Ovary (tissue), 9 donors: ENCODE data around the gene TSPAN7. TPM values are rescaled to one million over a fixed set of nuclear protein-coding genes. Genes with fewer than 3 reads are reported as not detected.

ENCODE experiments used
- DNase-seq, 5 donors: peaks; one replicate each; pipeline ENCODE4 v3.0.0-alpha.2; 2019 to 2020
- H3K27ac ChIP-seq, 2 donors: fragments of 200-600 bp; one replicate each; pipeline versions ENCODE4 v1.5.1 to v1.8.0; 2019 to 2022
- H3K27me3 ChIP-seq: fragments of 200-600 bp; one replicate; pipeline ENCODE4 v1.8.0; 2022
- H3K36me3 ChIP-seq: fragments of 200-600 bp; sonication (generic); one replicate; pipeline ENCODE4 v1.5.1; 2019
- H3K4me1 ChIP-seq: one replicate; pipeline ENCODE4 v1.8.1; 2013; ENCODE audit warnings: mild to moderate bottlenecking, moderate library complexity; ENCODE audit not compliant: insufficient read depth
- H3K4me3 ChIP-seq: fragments of 200-600 bp; sonication (generic); one replicate; pipeline ENCODE4 v1.5.1; 2017
- H3K9me3 ChIP-seq, 2 donors: fragments of 200-600 bp in 1 of 2; sonication (generic) in 1 of 2; one replicate each; pipeline versions ENCODE4 v1.5.1 to v1.8.1; 2013 to 2019; ENCODE audit warnings: mild to moderate bottlenecking in 1 of 2, moderate library complexity in 1 of 2
- CTCF ChIP-seq, 3 donors: fragments of 450-650 bp in 2 of 3; fragments of 200-600 bp in 1 of 3; IDR thresholded peaks; one replicate each; pipeline versions ENCODE4 v1.5.1 to v1.8.0; 2016 to 2022; ENCODE audit warnings: antibody characterized with exemption in 3 of 3, mild to moderate bottlenecking in 1 of 3
- EP300 ChIP-seq: sonication (generic); formaldehyde crosslinking; IDR thresholded peaks from one replicate; pipeline ENCODE4 v1.6.1; 2017; ENCODE audit warnings: antibody characterized with exemption
- POLR2A ChIP-seq: fragments of 450-650 bp; IDR thresholded peaks from one replicate; pipeline ENCODE4 v1.6.1; 2017; ENCODE audit warnings: antibody characterized with exemption, mild to moderate bottlenecking, moderate library complexity
- WGBS, 3 donors: extraction: QIAGEN DNeasy Blood & Tissue Kit in 1 of 3; methylation state at CpG; one replicate each; pipeline versions ENCODE4 v1.1.5 to v1.1.7; 2013 to 2017; 5-methylcytosine and 5-hydroxymethylcytosine counted together
- intact Hi-C, 4 donors: fragments of 100-400 bp; cut with DNase I; formaldehyde crosslinking; loops; one replicate each; pipeline versions ENCODE4 v1.11.0 to v1.15.1; 2022 to 2023
- polyA plus RNA-seq, 2 donors: library from polyadenylated mRNA; stranded (reverse); fragments of 200-250 nt in 1 of 2; fragments of 350-450 nt in 1 of 2; fragmentation: Illumina TruSeq in 1 of 2; extraction: RNeasy Lipid Tissue Mini Kit (QIAGEN cat#74804) in 1 of 2; gene quantifications; one replicate each; pipeline ENCODE4 v1.2.3, GENCODE V29; 2013 to 2014
- total RNA-seq, 7 donors: library from RNA; depleted of rRNA in 2 of 7; stranded (reverse); fragments of >200 nt in 2 of 7; fragmentation: NEBNext Ultra II Directional in 3 of 7; extraction: Animal tissue kit (Norgen Biotek cat#: 25700) in 3 of 7; gene quantifications; one replicate each; pipeline versions ENCODE4 v1.1.0 to v1.2.4, GENCODE V29; 2016 to 2023
- donor health status: DM: no; HTN: no; CAD: no; lungs with moderate emphysema.
- donor health status: DM: no; HTN: no; CAD: no.
- donor health status: Bipolar disorder and iron deficiency.
- donor health status: DM: yes; HTN: yes; CAD: no.
- donor health status: DM: no; HTN: no; CAD: no.
- donor health status: DM: yes; HTN: yes; CAD: no.

The TSPAN7 gene
- total and polyA plus RNA-seq, 9 donors, result 8.3 to 84.2 (median 19.5) TPM

GRCh38 chrX:38574858-38575257, 13.5 kb downstream of the TSPAN7 start:
- Histone ChIP-seq H3K4me1 (no peaks in the 10 kb centered on the region), H3K9me3 (no peaks in the 10 kb centered on the region), H3K27me3 (no peaks in the 10 kb centered on the region), H3K36me3 (no peaks in the 10 kb centered on the region), H3K27ac (no peak overlapping the region), H3K4me3 (no peak overlapping the region)
- TF ChIP-seq EP300 (no peak), CTCF (IDR thresholded peaks at IDR 0.05) (no peak), POLR2A (no peak)
- 75 to 88% (median 76%) methylated on average over 2 of the region's 2 CpGs for WGBS, 3 donors
- intact Hi-C loops, result no loop called here
- no peak for DNase-seq

DNA sequence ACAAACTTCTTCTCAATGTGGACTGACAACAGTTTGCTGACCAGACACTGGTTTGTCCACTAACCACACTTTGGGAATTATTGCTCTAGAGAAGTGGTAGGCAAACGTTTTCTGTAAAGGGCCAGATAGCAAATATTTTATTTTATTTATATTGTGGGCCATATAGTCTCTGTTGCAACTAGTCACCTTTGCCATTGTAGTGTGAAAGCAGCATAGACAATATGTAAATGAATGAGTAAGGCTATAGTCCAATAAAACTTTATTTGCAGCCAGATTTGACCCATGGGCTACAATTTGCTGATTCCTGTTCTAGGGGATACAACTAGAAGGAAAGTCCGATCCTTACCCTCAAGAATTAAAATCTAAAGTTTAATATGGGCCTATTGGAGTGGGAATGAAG, 14.5 kb downstream of the TSPAN7 start:
- 62 to 63% (median 63%) methylated on average over 2 of the region's 2 CpGs for WGBS, 3 donors
- no peak for TF ChIP-seq EP300
- no peak for TF ChIP-seq POLR2A
- no peak for TF ChIP-seq CTCF (IDR thresholded peaks at IDR 0.05)
- no peak for DNase-seq
- no peak overlapping the region for H3K27ac ChIP-seq
- intact Hi-C loops, result no loop called here
- H3K9me3 ChIP-seq, result no peaks in the 10 kb centered on the region
- peaks cover 2% of the 10 kb centered on the region for H3K4me1 ChIP-seq
- H3K36me3 ChIP-seq, result no peaks in the 10 kb centered on the region
- no peak overlapping the region for H3K4me3 ChIP-seq
- H3K27me3 ChIP-seq, result no peaks in the 10 kb centered on the region

DNA sequence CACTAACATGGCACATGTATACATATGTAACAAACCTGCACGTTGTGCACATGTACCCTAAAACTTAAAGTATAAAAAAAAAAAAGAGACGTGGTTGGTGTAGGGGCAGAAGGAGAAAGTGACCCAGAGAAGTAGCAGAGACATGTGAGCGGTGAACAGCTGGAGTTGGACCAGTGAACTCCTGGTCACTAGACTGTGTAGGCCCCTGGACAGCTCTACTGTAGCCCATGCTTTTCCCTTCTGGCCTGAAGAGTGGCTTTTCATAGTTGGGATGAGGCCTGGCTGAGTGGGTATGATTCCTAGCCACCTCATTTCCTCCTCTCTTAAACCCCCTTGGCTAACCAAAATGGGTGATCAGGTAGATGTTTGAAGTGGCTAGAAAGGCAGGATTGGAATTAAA, 16.4 kb downstream of the TSPAN7 start:
- Histone ChIP-seq H3K27ac (no peak overlapping the region), H3K36me3 (no peaks in the 10 kb centered on the region), H3K9me3 (no peaks in the 10 kb centered on the region), H3K27me3 (no peaks in the 10 kb centered on the region), H3K4me3 (no peak overlapping the region), H3K4me1 (peaks cover 2% of the 10 kb centered on the region)
- intact Hi-C loops, result no loop called here
- DNase-seq, result no peak
- 73 to 83% (median 74%) methylated on average over 3 of the region's 3 CpGs for WGBS, 3 donors
- TF ChIP-seq CTCF (IDR thresholded peaks at IDR 0.05), result no peak

DNA sequence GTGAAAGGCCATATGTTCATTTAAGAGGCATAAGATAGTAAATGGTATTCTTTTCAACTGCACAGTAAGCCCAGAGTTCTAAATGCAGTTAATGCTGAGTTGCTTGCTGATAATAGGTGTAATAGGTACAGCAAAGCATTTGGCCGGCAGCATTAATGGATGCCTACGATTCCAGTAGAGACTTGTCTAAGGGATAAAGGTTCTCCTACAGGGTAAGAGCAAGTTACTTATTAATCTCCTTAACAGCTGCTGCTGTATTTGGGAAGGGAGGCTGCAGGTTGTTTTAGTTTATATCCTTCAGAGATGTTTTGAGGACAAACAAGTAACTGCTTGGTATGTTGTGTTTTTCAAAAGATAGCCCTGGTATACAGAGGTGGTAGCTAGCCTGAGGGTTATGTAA, 16.8 kb downstream of the TSPAN7 start:
- no peak for DNase-seq
- Histone ChIP-seq H3K4me1 (peaks cover 2% of the 10 kb centered on the region), H3K9me3 (no peaks in the 10 kb centered on the region), H3K27ac (no peak overlapping the region), H3K27me3 (no peaks in the 10 kb centered on the region), H3K4me3 (no peak overlapping the region), H3K36me3 (no peaks in the 10 kb centered on the region)
- 57 to 73% (median 66%) methylated on average over 2 of the region's 2 CpGs for WGBS, 3 donors
- intact Hi-C loops, result no loop called here
- TF ChIP-seq EP300 (no peak), POLR2A (no peak), CTCF (IDR thresholded peaks at IDR 0.05) (no peak)

- intact Hi-C loops, result no loop called here
- H3K36me3 ChIP-seq, result no peaks in the 10 kb centered on the region
- DNase-seq, result no peak
- H3K9me3 ChIP-seq, result no peaks in the 10 kb centered on the region
- WGBS, 3 donors, result 85 to 92% (median 88%) methylated on average over 5 of the region's 5 CpGs
- H3K4me3 ChIP-seq, result no peak overlapping the region
- no peak overlapping the region for H3K27ac ChIP-seq
- H3K4me1 ChIP-seq, result peaks cover 2% of the 10 kb centered on the region
- no peak for TF ChIP-seq CTCF (IDR thresholded peaks at IDR 0.05)
- TF ChIP-seq POLR2A, result no peak
- TF ChIP-seq EP300, result no peak
- H3K27me3 ChIP-seq, result no peaks in the 10 kb centered on the region
Observed at GRCh38 chrX:38583181-38583580, 21.8 kb downstream of the TSPAN7 start.
